Measurements from ENCODE around the gene GMIP. TPM values are rescaled to one million over a fixed set of nuclear protein-coding genes. Genes with fewer than 3 reads are reported as not detected.

The GMIP gene
- total RNA-seq, 4 donors from 2014 or later = 10.1 to 14.4 (median 13.4) TPM

DNA sequence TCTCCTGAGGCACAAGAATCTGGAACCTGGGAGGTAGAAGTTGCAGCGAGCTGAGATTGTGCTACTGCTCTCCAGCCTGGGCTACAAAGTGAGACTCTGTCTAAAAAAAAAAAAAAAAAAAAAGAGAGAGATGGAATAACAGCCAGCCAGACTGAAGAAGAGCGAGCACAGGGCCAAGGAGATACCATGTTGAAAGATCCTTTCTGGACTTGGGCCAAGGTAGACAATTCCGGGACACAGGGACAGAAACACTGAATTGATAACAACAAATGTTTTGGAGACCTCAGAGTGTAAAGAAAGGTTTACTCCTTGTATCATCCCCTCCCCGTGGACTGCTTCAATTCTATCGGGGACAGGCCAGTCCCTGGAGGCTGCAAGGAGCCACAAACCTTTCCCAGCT, 20.1 kb downstream of the GMIP start:
- H3K9me3 ChIP-seq = no peaks in the 10 kb centered on the region
- no peak overlapping the region for H3K27ac ChIP-seq
- no peak for DNase-seq (ENCODE audit: low spot score in 2 of 2)
- H3K36me3 ChIP-seq = peaks cover 8% of the 10 kb centered on the region
- H3K4me3 ChIP-seq = no peak overlapping the region
- H3K27me3 ChIP-seq = no peaks in the 10 kb centered on the region
- H3K4me1 ChIP-seq = peaks cover 23% of the 10 kb centered on the region
- TF ChIP-seq POLR2A (IDR thresholded peaks at IDR 0.05) (no peak), CTCF (IDR thresholded peaks at IDR 0.05) (no peak), EP300 (IDR thresholded peaks at IDR 0.05) (no peak), POLR2AphosphoS5 (IDR thresholded peaks at IDR 0.05) (no peak)
- 60% methylated on average over 5 of the region's 5 CpGs for WGBS

DNA sequence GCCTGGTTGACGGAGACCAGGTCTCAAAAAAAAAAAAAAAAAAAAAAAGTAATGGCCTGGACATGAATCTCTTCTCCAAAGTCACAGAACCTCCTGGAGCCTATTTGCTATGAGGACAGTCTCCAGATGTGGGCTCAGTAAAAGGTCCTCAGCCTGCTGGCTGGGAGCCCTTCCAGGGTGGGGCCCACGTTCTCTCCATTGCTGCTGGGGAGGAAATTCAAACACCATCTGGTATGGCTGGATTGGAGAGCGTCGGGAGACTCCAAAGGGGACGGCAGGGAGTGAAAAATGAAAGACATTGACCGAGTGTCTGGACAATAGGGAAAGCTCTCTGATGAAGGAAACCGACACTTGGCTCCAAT, 23.6 kb downstream of the GMIP start:
- peaks cover 17% of the 10 kb centered on the region for H3K4me1 ChIP-seq
- H3K27ac ChIP-seq = no peak overlapping the region
- TF ChIP-seq CTCF (IDR thresholded peaks at IDR 0.05) (no peak), POLR2A (IDR thresholded peaks at IDR 0.05) (no peak), EP300 (IDR thresholded peaks at IDR 0.05) (no peak), POLR2AphosphoS5 (IDR thresholded peaks at IDR 0.05) (no peak)
- no peaks in the 10 kb centered on the region for H3K27me3 ChIP-seq
- 81% methylated on average over 7 of the region's 7 CpGs for WGBS
- no peak for DNase-seq (ENCODE audit: low spot score in 2 of 2)
- peaks cover 8% of the 10 kb centered on the region for H3K36me3 ChIP-seq
- no peaks in the 10 kb centered on the region for H3K9me3 ChIP-seq
- H3K4me3 ChIP-seq = no peak overlapping the region

GRCh38 chr19:19619181-19619848, 24.1 kb downstream of the GMIP start:
- whole genome bisulfite sequencing = 57% methylated on average over 21 of the region's 21 CpGs
- peak overlapping the region; percentile 60 for H3K4me3 ChIP-seq
- H3K36me3 ChIP-seq = peaks cover 7% of the 10 kb centered on the region
- H3K4me1 ChIP-seq = peaks cover 17% of the 10 kb centered on the region
- DNase-seq (ENCODE audit: low spot score in 2 of 2) = no peak
- TF ChIP-seq POLR2AphosphoS5 (IDR thresholded peaks at IDR 0.05) (no peak), POLR2A (IDR thresholded peaks at IDR 0.05) (no peak), CTCF (IDR thresholded peaks at IDR 0.05) (no peak), EP300 (IDR thresholded peaks at IDR 0.05) (no peak)
- no peaks in the 10 kb centered on the region for H3K9me3 ChIP-seq
- H3K27me3 ChIP-seq = no peaks in the 10 kb centered on the region
- H3K27ac ChIP-seq = no peak overlapping the region

DNA sequence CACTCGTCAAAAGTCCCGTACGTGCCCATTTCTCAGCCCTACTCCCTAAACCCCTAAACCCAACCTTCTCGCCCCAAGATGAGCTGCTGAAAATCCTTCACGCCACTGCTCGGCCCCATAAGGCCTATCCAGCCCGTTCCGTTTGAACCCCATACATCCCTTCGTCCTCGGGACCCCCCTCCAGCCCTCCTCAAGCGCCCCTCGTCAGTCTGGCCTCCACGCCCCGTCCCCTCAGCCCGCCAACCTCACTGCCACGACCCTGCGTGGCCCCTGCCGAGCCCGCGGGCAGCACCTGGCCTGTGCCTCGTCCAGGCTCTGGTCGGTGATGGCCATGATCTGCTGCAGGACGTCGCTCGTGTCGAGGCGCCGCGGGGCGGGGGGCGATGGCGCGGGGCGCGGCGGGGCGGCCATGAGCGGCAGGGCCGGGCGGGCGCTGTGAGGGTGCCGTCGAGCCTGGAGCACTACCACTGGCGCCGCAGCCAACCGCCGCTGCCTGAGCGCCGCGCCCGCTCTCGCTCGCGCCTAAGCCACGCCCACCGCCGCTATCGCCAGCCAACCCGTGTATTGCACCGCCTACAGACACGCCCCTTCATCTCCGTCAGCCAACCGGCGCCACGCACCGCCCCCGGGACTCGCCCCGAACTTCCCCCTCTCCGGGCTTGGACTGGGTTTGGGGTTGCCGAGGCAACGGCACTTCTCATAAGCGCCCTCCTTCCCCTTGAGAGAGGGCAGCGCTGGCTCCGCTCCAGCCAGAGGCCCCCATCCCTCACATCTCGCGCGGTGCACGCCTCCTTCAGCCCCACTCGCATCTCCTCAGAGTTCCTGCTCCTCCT, 25.0 kb downstream of the GMIP start, which contains the start of gene PBX4:
TSS of gene PBX4 (minus strand) at position 469 of the 833 bp plus-strand sequence. CDS start at position 411, 58 bp downstream.
- Histone ChIP-seq H3K36me3 (no peaks in the 10 kb centered on the region), H3K4me1 (peaks cover 21% of the 10 kb centered on the region), H3K27ac (no peak within 1 kb of the TSS), H3K9me3 (no peaks in the 10 kb centered on the region), H3K4me3 (peak within 1 kb of the TSS; percentile 60), H3K27me3 (no peaks in the 10 kb centered on the region)
- 4% methylated on average over 58 of the region's 80 CpGs for WGBS
- TF ChIP-seq POLR2AphosphoS5 (IDR thresholded peaks at IDR 0.05) = no peak
- peak in 1 of 2 donors; percentile 43 for TF ChIP-seq POLR2A (IDR thresholded peaks at IDR 0.05)
- DNase-seq (ENCODE audit: low spot score in 2 of 2) = peak; percentile 97

GRCh38 chr19:19615086-19615485, 28.4 kb downstream of the GMIP start:
- no peaks in the 10 kb centered on the region for H3K9me3 ChIP-seq
- H3K36me3 ChIP-seq = no peaks in the 10 kb centered on the region
- WGBS = 90% methylated on average over 3 of the region's 3 CpGs
- no peak overlapping the region for H3K4me3 ChIP-seq
- H3K27ac ChIP-seq = no peak overlapping the region
- H3K27me3 ChIP-seq = no peaks in the 10 kb centered on the region
- peaks cover 26% of the 10 kb centered on the region for H3K4me1 ChIP-seq
- no peak for DNase-seq (ENCODE audit: low spot score in 2 of 2)
- TF ChIP-seq POLR2A (IDR thresholded peaks at IDR 0.05) = no peak
- TF ChIP-seq POLR2AphosphoS5 (IDR thresholded peaks at IDR 0.05) = no peak
- no peak for TF ChIP-seq EP300 (IDR thresholded peaks at IDR 0.05)
- TF ChIP-seq CTCF (IDR thresholded peaks at IDR 0.05) = no peak
